HG03354 (cell line): ENCODE results near the gene PCSK7.
"Not testable (repeated sequence)": the region's sequence is repeated elsewhere in the genome, so short reads cannot be mapped to it uniquely, and the experiment has no call there.

ENCODE experiments used
- ATAC-seq: cut with Tn5 transposase; IDR thresholded peaks from one replicate; pipeline ENCODE4 v1.9.1; 2021; ENCODE audit warnings: mild to moderate bottlenecking; ENCODE audit not compliant: unreplicated experiment, poor library complexity, severe bottlenecking

PCSK7 gene

GRCh38 chr11:117218133-117218915, 13.5 kb downstream of the PCSK7 start:
- no peak for ATAC-seq

GRCh38 chr11:117217141-117218084, 14.5 kb downstream of the PCSK7 start:
- ATAC-seq = no peak

- ATAC-seq = no peak
These were observed 17.3 kb downstream of the PCSK7 start for GRCh38 chr11:117214404-117215110.

- no peak for ATAC-seq
These were observed 19.0 kb downstream of the PCSK7 start for GRCh38 chr11:117212697-117213355.

- ATAC-seq = no peak
These were observed 21.3 kb downstream of the PCSK7 start for GRCh38 chr11:117210620-117211019.

- not testable (repeated sequence) for ATAC-seq
These were observed 22.3 kb downstream of the PCSK7 start for GRCh38 chr11:117209351-117210125.

GRCh38 chr11:117208710-117209109, 23.2 kb downstream of the PCSK7 start:
- not testable (repeated sequence) for ATAC-seq

- not testable (repeated sequence) for ATAC-seq
These were observed 24.4 kb downstream of the PCSK7 start for GRCh38 chr11:117207481-117207880.

GRCh38 chr11:117206859-117207258, 25.0 kb downstream of the PCSK7 start:
- not testable (repeated sequence) for ATAC-seq

- ATAC-seq = not testable (repeated sequence)
These were observed 25.8 kb downstream of the PCSK7 start for GRCh38 chr11:117206111-117206510.

GRCh38 chr11:117205211-117205818, 26.6 kb downstream of the PCSK7 start:
- ATAC-seq = no peak

GRCh38 chr11:117204283-117205080, 27.4 kb downstream of the PCSK7 start:
- ATAC-seq = no peak

GRCh38 chr11:117203069-117203407, 28.8 kb downstream of the PCSK7 start:
- no peak for ATAC-seq

- no peak for ATAC-seq
These were observed 29.3 kb downstream of the PCSK7 start for GRCh38 chr11:117202386-117203068.

- ATAC-seq = no peak
These were observed 30.1 kb downstream of the PCSK7 start for GRCh38 chr11:117201658-117202305.

- no peak for ATAC-seq
These were observed 30.8 kb downstream of the PCSK7 start for GRCh38 chr11:117200813-117201657.
